Dedifferentiated amniotic fluid mesenchymal stem cell (primary cell): Measurements from ENCODE around the gene MDGA2.

Experiments
- DNase-seq: peaks from one replicate; pipeline ENCODE4 v3.0.0-alpha.2; 2016; ENCODE audit errors: extremely low spot score

The MDGA2 gene

GRCh38 chr14:47120645-47121044 is 554.8 kb downstream of the MDGA2 start:
- no peak for DNase-seq

- DNase-seq = no peak
Measured at GRCh38 chr14:47103771-47104170, 571.6 kb downstream of the MDGA2 start.

GRCh38 chr14:47102472-47102871 is 572.9 kb downstream of the MDGA2 start:
- no peak for DNase-seq

- DNase-seq = no peak
Measured at GRCh38 chr14:47085678-47086077, 589.7 kb downstream of the MDGA2 start.

- DNase-seq = no peak
Measured at GRCh38 chr14:47065326-47065725, 610.1 kb downstream of the MDGA2 start.

- no peak for DNase-seq
Measured at GRCh38 chr14:47060050-47060449, 615.4 kb downstream of the MDGA2 start.

- DNase-seq = no peak
Measured at GRCh38 chr14:47057364-47057763, 618.0 kb downstream of the MDGA2 start.

- DNase-seq = no peak
Measured at GRCh38 chr14:47044841-47045240, 630.6 kb downstream of the MDGA2 start.

GRCh38 chr14:47040550-47040949 is 634.9 kb downstream of the MDGA2 start:
- no peak for DNase-seq

- no peak for DNase-seq
Measured at GRCh38 chr14:47039336-47039735, 636.1 kb downstream of the MDGA2 start.

GRCh38 chr14:47022721-47023120 is 652.7 kb downstream of the MDGA2 start:
- no peak for DNase-seq

- DNase-seq = no peak
Measured at GRCh38 chr14:47020500-47020899, 654.9 kb downstream of the MDGA2 start.

GRCh38 chr14:47012533-47013280 is 662.7 kb downstream of the MDGA2 start:
- DNase-seq = no peak

GRCh38 chr14:47009615-47010014 is 665.8 kb downstream of the MDGA2 start:
- DNase-seq = no peak

GRCh38 chr14:47008732-47009131 is 666.7 kb downstream of the MDGA2 start:
- DNase-seq = no peak

- no peak for DNase-seq
Measured at GRCh38 chr14:46999661-47000060, 675.7 kb downstream of the MDGA2 start.

GRCh38 chr14:46989566-46989965 is 685.8 kb downstream of the MDGA2 start:
- DNase-seq = no peak

GRCh38 chr14:46988312-46988711 is 687.1 kb downstream of the MDGA2 start:
- no peak for DNase-seq

- no peak for DNase-seq
Measured at GRCh38 chr14:46985529-46986380, 689.6 kb downstream of the MDGA2 start.

GRCh38 chr14:46973295-46973694 is 702.1 kb downstream of the MDGA2 start:
- no peak for DNase-seq

GRCh38 chr14:46964378-46964777 is 711.0 kb downstream of the MDGA2 start:
- DNase-seq = no peak

GRCh38 chr14:46951103-46951502 is 724.3 kb downstream of the MDGA2 start:
- no peak for DNase-seq

GRCh38 chr14:46940611-46941010 is 734.8 kb downstream of the MDGA2 start:
- DNase-seq = no peak
